SJCRH30 (cell line): ENCODE measurements around the gene PRELP. TPM values are rescaled to one million over a fixed set of nuclear protein-coding genes. Genes with fewer than 3 reads are reported as not detected.

ENCODE experiments used
- DNase-seq, 2 experiments: peaks; one replicate each; pipeline ENCODE4 v3.0.0-alpha.2; 2015 to 2020
- H3K27ac ChIP-seq: fragments of 250-450 bp; sonication (Bioruptor Pico); 2 replicates; pipeline ENCODE4 v1.5.1; 2020; ENCODE audit warnings: mild to moderate bottlenecking, moderate library complexity
- H3K27me3 ChIP-seq: fragments of 250-450 bp; sonication (Bioruptor Pico); 2 replicates; pipeline ENCODE4 v1.5.1; 2020; ENCODE audit warnings: mild to moderate bottlenecking, moderate library complexity
- H3K36me3 ChIP-seq: fragments of 250-450 bp; sonication (Bioruptor Pico); 2 replicates; pipeline ENCODE4 v1.5.1; 2020; ENCODE audit warnings: mild to moderate bottlenecking, moderate library complexity
- H3K4me1 ChIP-seq: fragments of 250-450 bp; sonication (Bioruptor Pico); 2 replicates; pipeline ENCODE4 v1.5.1; 2020; ENCODE audit warnings: mild to moderate bottlenecking, moderate library complexity
- H3K4me3 ChIP-seq: fragments of 250-450 bp; sonication (Bioruptor Pico); 2 replicates; pipeline ENCODE4 v1.5.1; 2020; ENCODE audit warnings: mild to moderate bottlenecking, moderate library complexity
- H3K9me3 ChIP-seq: fragments of 250-450 bp; sonication (Bioruptor Pico); replicated peaks from 2 replicates; pipeline ENCODE4 v1.5.1; 2020; ENCODE audit warnings: mild to moderate bottlenecking, moderate library complexity
- total RNA-seq: library from RNA; depleted of rRNA; stranded (reverse); fragments of >200 nt; shearing (Covaris generic); gene quantifications from 2 replicates; pipeline ENCODE4 v1.2.3, GENCODE V29; 2014

The PRELP gene
- total RNA-seq, 1 experiment from 2014 or later = not detected

DNA sequence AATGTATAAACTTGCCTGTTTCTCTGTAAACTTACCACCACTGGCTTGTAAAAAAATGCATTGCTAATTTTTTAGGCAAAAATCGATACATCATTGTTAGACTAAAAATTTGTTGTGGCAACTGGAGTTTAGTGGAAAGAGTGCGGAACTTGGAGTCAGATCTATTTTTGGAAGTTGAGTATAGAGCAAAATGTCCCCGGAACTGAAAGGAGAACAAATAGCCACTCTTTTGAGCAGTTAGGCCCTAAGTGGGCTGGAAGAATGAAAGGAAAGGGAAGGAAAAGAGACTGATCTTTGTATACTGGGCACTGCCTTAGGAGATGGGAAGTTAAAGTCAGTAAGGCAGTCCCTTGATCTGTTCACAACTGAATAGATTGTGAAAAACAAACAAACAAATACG lies 48.5 kb downstream of the PRELP start:
- Histone ChIP-seq H3K36me3 (no peaks in the 10 kb centered on the region), H3K4me1 (peaks cover 14% of the 10 kb centered on the region), H3K4me3 (no peak overlapping the region), H3K9me3 (no peaks in the 10 kb centered on the region), H3K27me3 (no peaks in the 10 kb centered on the region), H3K27ac (no peak overlapping the region)
- DNase-seq = no peak

DNA sequence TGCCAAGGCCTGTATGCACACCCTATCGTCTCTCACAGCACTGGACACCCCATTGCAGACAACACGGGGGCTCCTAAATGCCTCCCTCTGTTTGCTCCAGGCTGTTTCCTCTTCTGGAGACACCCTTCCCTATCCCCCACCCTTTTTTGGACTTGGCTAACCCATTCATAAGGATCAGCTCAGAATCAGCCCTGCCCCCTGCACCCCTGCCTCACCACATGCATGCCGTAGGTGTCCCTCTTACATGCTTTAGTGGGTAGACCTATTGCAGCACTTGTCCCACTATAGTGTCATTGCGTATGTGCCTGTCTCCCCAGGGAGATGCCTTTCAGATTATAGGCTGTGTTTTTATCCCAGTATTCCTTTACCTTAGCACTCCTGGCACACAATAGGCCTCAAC lies 49.2 kb downstream of the PRELP start:
- no peak overlapping the region for H3K4me3 ChIP-seq
- no peaks in the 10 kb centered on the region for H3K36me3 ChIP-seq
- no peak overlapping the region for H3K27ac ChIP-seq
- no peaks in the 10 kb centered on the region for H3K27me3 ChIP-seq
- DNase-seq = no peak
- H3K4me1 ChIP-seq = peaks cover 14% of the 10 kb centered on the region
- no peaks in the 10 kb centered on the region for H3K9me3 ChIP-seq

DNA sequence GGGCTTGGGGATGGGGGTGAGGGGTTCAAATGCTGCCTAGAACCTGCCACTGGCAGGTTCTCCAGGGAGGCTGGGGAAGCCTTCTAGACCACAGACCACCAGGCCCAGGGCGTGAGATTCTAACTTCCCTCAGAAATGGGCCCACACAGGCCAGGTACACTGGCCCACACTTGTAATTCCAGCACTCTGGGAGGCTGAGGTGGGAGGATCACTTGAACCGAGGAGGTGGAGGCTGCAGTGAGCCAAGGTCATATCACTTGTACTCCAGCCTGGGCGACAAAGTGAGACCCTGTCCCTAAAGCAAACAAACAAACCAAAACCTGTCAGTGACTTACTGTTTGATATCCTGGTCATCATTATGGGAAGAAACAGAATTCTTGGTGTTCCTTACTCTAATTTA lies 50.1 kb downstream of the PRELP start:
- Histone ChIP-seq H3K4me3 (no peak overlapping the region), H3K9me3 (no peaks in the 10 kb centered on the region), H3K27me3 (no peaks in the 10 kb centered on the region), H3K27ac (no peak overlapping the region), H3K36me3 (no peaks in the 10 kb centered on the region), H3K4me1 (peaks cover 10% of the 10 kb centered on the region)
- DNase-seq = no peak

DNA sequence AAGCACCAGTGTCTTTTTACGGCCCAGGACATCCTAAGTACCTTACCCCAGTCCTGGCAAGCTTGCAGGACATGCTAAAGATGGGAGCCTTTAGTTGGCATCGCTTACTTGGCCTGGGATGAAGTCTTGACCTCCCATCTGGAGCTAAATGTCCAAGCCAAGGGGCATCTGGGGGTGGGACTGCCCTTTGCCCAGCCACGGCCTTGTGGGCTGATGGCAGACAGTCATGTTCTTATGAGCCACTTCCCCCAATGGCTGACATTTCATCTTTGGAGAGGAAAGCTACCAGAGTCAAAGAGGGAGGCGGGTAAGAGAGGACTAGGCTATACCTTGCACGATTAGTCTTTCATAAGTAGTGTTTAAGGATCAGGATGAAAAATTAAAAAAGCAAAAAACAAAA lies 50.5 kb downstream of the PRELP start:
- Histone ChIP-seq H3K9me3 (no peaks in the 10 kb centered on the region), H3K4me1 (peaks cover 7% of the 10 kb centered on the region; the same call in 1 of the 2 replicates), H3K4me3 (no peak overlapping the region), H3K27ac (no peak overlapping the region), H3K27me3 (no peaks in the 10 kb centered on the region), H3K36me3 (no peaks in the 10 kb centered on the region)
- DNase-seq = no peak

DNA sequence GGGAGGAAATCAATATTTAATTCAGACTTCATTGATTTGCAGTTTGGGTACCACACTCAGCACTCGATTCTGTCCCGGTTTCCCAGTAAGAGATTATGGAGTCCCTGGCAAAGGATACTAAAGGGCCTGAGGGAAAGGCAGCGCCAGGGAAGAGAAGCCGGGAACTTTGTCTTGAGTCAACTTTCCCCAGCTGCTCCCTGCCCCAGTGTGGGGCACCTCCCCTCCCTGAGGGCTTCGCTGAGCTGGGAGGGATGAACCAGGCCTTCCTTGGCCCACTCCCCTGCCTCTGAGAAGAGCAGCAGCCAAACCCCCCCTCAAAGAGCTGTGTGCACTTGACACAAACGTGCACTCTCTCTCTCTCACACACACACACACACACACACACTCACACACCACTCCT lies 51.0 kb downstream of the PRELP start:
- Histone ChIP-seq H3K36me3 (no peaks in the 10 kb centered on the region), H3K4me3 (no peak overlapping the region), H3K27me3 (no peaks in the 10 kb centered on the region), H3K9me3 (no peaks in the 10 kb centered on the region), H3K27ac (no peak overlapping the region), H3K4me1 (peaks cover 7% of the 10 kb centered on the region; the same call in 1 of the 2 replicates)
- DNase-seq = peak in 1 of 2 experiments; percentile 61

DNA sequence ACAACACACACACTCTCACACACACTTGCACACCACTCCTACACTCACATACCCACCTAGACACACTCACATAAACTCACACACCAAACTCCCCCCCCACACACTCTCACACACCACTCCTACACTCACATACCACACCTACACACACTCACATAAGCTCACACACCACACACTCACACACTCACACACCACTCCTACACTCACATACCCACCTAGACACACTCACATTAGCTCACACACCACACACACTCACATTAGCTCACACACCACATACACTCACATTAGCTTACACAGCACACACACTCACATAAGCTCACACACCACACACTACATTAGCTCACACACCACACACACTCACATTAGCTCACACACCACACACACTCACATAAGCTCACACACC lies 51.4 kb downstream of the PRELP start:
- no peak overlapping the region for H3K27ac ChIP-seq
- H3K27me3 ChIP-seq = no peaks in the 10 kb centered on the region
- DNase-seq = no peak
- no peaks in the 10 kb centered on the region for H3K9me3 ChIP-seq
- no peaks in the 10 kb centered on the region for H3K36me3 ChIP-seq
- no peak overlapping the region for H3K4me3 ChIP-seq
- H3K4me1 ChIP-seq = peaks cover 7% of the 10 kb centered on the region; the same call in 1 of the 2 replicates

DNA sequence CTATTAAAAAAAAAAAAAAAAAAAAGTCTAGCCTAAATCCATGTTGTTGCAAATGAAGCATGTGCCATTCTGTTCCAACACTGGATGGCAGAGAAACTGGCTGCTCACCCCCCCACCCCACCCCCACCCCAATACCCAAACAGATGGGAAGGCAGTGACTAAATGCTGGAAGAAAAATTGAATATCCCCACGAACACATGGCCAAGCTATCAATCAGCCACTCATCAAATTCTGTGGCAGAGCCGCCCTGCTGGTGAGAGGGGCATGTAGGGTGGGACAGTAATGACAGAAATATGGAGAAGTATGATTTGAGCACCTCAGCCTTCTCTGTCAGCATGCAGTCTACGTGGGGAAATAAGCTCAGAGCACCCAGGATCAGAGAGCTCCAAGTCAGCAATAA lies 52.5 kb downstream of the PRELP start:
- no peak overlapping the region for H3K27ac ChIP-seq
- H3K36me3 ChIP-seq = no peaks in the 10 kb centered on the region
- no peaks in the 10 kb centered on the region for H3K27me3 ChIP-seq
- H3K4me1 ChIP-seq = peaks cover 7% of the 10 kb centered on the region; the same call in 1 of the 2 replicates
- DNase-seq = no peak
- H3K4me3 ChIP-seq = no peak overlapping the region
- no peaks in the 10 kb centered on the region for H3K9me3 ChIP-seq

DNA sequence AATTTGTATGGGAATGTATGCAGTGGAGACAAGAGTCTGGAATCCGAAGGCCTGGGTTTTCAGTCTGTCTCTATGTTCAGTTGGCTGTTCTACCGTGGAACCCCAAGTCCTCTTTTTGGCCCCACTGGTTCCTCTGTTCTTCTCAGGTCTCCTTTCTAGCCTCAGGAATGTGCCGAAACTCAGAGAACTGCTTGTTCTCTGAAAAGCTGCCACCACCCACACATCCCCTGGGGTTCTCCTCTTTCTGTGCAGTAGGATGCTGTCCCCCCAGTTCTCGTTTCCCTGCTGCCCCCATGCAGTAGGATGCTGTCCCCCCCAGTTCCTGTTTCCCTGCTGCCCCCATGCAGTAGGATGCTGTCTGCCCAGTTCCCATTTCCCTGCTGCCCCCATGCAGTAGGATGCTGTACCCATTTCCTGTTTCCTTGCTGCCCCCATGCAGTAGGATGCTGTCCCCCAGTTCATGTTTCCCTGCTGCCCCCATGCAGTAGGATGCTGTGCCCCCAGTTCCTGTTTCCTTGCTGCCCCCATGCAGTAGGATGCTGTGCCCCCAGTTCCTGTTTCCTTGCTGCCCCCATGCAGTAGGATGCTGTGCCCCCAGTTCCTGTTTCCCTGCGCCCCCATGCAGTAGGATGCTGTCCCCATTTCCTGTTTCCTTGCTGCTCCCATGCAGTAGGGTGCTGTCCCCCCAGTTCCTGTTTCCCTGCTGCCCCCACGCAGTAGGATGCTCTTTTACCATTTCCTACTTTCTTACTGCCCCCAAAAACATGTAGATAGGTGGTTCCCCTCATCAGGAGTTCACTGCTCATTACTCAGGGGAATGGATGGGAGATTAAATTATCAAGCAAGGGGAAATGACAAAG lies 53.6 kb downstream of the PRELP start:
- no peak for DNase-seq
- no peaks in the 10 kb centered on the region for H3K36me3 ChIP-seq
- peaks cover 7% of the 10 kb centered on the region; the same call in 1 of the 2 replicates for H3K4me1 ChIP-seq
- H3K4me3 ChIP-seq = no peak overlapping the region
- H3K27me3 ChIP-seq = no peaks in the 10 kb centered on the region
- H3K27ac ChIP-seq = no peak overlapping the region
- H3K9me3 ChIP-seq = no peaks in the 10 kb centered on the region

DNA sequence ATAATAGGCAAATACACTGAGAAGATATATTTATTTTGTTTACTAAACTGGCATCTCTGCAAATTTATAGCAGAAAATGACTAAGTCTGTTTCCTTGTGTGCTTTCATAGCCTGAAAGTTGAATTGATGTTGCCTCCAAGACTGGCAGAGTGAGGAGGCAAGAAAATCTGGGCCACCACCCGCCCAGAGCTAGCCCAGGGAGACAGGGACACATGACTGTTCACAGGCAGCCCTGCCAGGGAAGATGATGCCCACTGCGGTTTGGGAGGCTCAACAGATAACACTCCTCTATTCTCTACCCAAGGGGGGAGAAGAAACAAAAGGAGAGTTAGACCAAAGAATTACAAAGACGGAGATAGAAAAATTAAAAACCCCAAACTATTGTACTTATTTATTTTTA lies 55.5 kb downstream of the PRELP start:
- no peak overlapping the region for H3K27ac ChIP-seq
- H3K4me1 ChIP-seq = no peaks in the 10 kb centered on the region
- H3K36me3 ChIP-seq = no peaks in the 10 kb centered on the region
- no peak for DNase-seq
- H3K4me3 ChIP-seq = no peak overlapping the region
- no peaks in the 10 kb centered on the region for H3K9me3 ChIP-seq
- H3K27me3 ChIP-seq = no peaks in the 10 kb centered on the region

DNA sequence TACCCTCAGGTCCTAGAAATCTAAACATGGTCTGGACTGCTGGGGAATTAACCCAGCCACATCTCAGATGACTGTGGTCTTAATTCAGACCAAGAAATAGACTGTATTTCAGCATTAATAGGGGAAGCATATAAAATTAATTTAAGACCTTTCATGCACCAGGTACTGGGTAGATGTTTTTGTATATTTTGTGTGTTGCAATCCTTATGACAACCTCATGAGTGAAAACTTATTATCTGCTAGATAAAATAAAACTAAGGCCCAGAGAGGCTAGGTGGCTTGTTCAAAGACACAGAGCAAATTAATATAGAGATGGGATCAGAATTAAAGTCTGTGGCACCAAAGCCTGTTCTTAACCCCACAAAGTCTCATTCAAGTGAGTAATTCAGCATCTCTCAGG lies 58.4 kb downstream of the PRELP start:
- Histone ChIP-seq H3K36me3 (no peaks in the 10 kb centered on the region), H3K4me3 (no peak overlapping the region), H3K27ac (no peak overlapping the region), H3K9me3 (no peaks in the 10 kb centered on the region), H3K27me3 (no peaks in the 10 kb centered on the region), H3K4me1 (no peaks in the 10 kb centered on the region)
- DNase-seq = no peak

DNA sequence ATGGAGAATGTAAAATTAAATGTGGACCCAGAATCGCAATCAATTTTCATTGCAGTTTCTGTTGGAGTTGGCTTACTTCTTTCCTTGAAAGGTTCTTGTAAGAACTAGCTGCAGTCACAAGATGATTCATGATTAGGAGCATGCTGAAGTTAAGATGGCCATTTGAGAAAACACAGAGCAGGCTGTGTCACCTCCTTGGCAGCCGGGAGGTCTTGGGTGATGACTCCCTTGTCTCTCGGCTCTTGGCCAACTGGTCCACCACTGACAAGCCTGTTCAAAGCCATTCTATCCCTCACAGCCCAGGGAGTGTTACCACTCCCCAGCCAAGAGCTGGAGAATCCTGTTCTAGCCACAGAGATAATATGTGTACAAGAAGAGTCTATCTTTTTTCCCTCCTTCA lies 58.9 kb downstream of the PRELP start:
- Histone ChIP-seq H3K9me3 (no peaks in the 10 kb centered on the region), H3K27me3 (no peaks in the 10 kb centered on the region), H3K4me1 (no peaks in the 10 kb centered on the region), H3K36me3 (no peaks in the 10 kb centered on the region), H3K4me3 (no peak overlapping the region), H3K27ac (no peak overlapping the region)
- no peak for DNase-seq

DNA sequence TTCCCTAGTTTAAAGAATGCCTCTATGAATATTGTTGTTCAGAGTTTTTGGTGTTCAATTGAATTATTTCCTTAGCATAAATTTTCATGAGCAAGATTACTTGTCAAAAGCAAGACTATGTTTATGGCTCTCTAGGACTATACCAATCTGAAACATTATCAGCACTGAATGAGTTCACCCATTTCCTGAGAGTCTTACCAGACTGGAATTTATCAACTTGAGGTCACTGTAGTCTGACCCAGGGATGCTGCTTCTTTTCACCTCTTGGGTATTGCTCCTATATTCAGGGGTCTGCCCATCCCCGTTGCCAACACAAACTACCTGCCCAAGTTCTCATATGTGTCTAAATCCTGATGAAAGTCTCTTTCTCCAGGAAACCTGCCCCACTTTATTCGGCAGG lies 61.0 kb downstream of the PRELP start:
- Histone ChIP-seq H3K4me3 (no peak overlapping the region), H3K36me3 (no peaks in the 10 kb centered on the region), H3K27me3 (no peaks in the 10 kb centered on the region), H3K27ac (no peak overlapping the region), H3K9me3 (no peaks in the 10 kb centered on the region), H3K4me1 (no peaks in the 10 kb centered on the region)
- no peak for DNase-seq

DNA sequence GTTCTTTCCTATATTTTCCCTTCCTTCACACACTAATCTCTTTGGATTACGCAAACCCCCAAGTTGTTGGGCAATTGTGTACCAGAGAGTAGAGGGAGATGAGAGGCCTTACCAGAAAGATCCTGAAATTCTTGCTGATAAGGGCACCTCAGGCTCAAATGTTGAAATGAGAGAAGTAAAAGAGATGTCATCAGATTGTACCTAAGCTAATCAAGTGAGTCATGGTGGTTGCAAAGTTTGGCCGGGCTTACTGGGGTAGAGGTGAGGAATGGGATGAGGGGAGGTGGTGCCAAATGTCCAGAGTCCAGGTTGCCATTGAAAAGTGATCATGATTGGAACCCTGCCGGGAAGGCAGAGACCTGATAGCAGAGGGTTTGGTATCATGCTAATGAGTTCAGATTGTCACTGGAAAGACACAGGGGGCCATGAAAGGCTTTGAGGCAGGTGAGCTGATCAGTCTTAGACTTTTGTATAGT lies 61.4 kb downstream of the PRELP start:
- Histone ChIP-seq H3K36me3 (no peaks in the 10 kb centered on the region), H3K27me3 (no peaks in the 10 kb centered on the region), H3K9me3 (no peaks in the 10 kb centered on the region), H3K27ac (no peak overlapping the region), H3K4me1 (no peaks in the 10 kb centered on the region), H3K4me3 (no peak overlapping the region)
- DNase-seq = no peak

DNA sequence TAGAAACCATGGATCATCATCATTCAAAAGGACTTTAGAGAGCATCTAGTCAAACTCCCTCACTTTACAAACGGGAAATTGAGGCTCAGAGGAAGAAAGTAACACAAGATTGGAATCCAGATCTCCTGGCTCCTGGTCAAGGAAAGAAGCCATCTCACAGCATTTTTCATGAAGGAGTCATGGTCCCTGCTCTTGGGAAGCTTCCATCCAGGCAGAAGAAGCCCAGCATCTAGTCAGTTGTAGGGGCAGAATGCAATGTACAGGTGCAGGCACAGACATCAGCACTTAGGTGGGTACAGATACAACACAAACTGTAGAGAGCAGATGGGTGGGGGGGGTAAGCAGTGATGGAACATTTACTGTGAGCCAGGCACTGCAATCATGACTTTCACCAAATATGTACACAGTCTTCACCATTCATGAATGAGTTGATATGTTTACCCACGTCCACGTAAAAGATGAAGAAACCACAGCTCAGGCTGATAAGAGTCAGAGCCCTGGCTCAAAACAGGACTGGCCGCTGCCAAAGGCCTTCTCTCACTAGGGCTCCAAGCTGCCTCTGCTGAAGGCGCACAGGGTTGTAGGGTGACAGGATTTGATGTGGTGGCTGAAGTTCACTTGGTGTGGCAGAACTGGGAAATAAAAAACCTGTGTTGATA lies 62.3 kb downstream of the PRELP start:
- DNase-seq = no peak
- H3K36me3 ChIP-seq = no peaks in the 10 kb centered on the region
- H3K4me3 ChIP-seq = no peak overlapping the region
- no peaks in the 10 kb centered on the region for H3K9me3 ChIP-seq
- H3K27ac ChIP-seq = no peak overlapping the region
- H3K4me1 ChIP-seq = no peaks in the 10 kb centered on the region
- no peaks in the 10 kb centered on the region for H3K27me3 ChIP-seq

DNA sequence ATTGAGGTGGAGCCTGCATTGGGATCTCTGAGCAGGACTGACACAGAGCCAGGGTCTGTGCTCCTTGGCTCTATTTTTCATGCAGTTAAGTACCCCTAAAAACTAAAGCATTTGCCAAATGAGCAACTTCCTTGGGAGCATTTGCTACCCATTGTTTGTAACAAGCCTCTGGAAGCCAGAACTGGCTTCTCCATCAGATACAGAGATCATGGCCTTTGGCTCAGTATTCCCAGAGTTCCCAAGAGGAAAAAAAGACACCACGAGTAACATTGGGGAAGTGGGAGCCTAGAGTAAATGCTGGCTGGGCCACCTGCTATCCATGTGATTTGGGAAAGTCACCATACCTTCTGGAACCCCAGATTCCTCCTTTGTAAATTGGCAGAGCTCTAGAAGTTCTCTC lies 63.1 kb downstream of the PRELP start:
- no peak for DNase-seq
- Histone ChIP-seq H3K36me3 (no peaks in the 10 kb centered on the region), H3K27me3 (no peaks in the 10 kb centered on the region), H3K9me3 (no peaks in the 10 kb centered on the region), H3K4me1 (no peaks in the 10 kb centered on the region), H3K4me3 (no peak overlapping the region), H3K27ac (no peak overlapping the region)
